Measurements from ENCODE around the gene VARS2. TPM values are rescaled to one million over a fixed set of nuclear protein-coding genes. Genes with fewer than 3 reads are reported as not detected.

VARS2 gene
- total RNA-seq, 1 experiment from 2014 or later, result 60.3 TPM

DNA sequence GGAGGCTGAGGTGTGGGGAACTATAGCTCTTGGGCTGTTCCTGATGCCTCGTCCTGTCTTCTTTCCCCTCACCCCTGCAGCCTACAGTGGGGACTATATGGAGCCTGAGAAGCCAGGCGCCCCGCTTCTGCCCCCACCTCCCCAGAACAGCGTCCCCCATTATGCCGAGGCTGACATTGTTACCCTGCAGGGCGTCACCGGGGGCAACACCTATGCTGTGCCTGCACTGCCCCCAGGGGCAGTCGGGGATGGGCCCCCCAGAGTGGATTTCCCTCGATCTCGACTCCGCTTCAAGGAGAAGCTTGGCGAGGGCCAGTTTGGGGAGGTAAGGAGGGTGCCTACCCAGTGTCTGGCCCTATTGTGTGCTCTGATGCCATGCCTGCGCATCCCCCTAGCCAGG, 17.5 kb upstream of the VARS2 start:
- ChIA-PET CTCF (no interaction called here), POLR2A (ENCODE audit: unreplicated experiment) (no interaction called here)
- no peak overlapping the region for H3K4me3 ChIP-seq
- H3K36me3 ChIP-seq (ENCODE audit: low read depth), result peaks cover 29% of the 10 kb centered on the region
- H3K79me2 ChIP-seq (ENCODE audit: low read depth), result no peaks in the 10 kb centered on the region
- H3K4me1 ChIP-seq (replicated peaks; ENCODE audit: insufficient read depth), result no peaks in the 10 kb centered on the region
- no peaks in the 10 kb centered on the region; the same call in 1 of the 2 replicates for H4K20me1 ChIP-seq (ENCODE audit: insufficient read depth)
- no TSS peak for BruUV-seq (replicated peaks)
- no peaks in the 10 kb centered on the region for H3K9me2 ChIP-seq (ENCODE audit: insufficient read depth)
- H2AFZ ChIP-seq, result no peak overlapping the region
- intact Hi-C loops (cut with micrococcal nuclease; ENCODE audit: unreplicated experiment), result no loop called here
- peaks cover 36% of the 10 kb centered on the region for H3F3A ChIP-seq (ENCODE audit: insufficient read depth, low read depth)
- no peak overlapping the region for H3K4me2 ChIP-seq
- no peak overlapping the region for H3K27ac ChIP-seq
- TF ChIP-seq EZH2 (IDR thresholded peaks at IDR 0.05; ENCODE audit: low read depth), result no peak
- TF ChIP-seq, protein P1, sequence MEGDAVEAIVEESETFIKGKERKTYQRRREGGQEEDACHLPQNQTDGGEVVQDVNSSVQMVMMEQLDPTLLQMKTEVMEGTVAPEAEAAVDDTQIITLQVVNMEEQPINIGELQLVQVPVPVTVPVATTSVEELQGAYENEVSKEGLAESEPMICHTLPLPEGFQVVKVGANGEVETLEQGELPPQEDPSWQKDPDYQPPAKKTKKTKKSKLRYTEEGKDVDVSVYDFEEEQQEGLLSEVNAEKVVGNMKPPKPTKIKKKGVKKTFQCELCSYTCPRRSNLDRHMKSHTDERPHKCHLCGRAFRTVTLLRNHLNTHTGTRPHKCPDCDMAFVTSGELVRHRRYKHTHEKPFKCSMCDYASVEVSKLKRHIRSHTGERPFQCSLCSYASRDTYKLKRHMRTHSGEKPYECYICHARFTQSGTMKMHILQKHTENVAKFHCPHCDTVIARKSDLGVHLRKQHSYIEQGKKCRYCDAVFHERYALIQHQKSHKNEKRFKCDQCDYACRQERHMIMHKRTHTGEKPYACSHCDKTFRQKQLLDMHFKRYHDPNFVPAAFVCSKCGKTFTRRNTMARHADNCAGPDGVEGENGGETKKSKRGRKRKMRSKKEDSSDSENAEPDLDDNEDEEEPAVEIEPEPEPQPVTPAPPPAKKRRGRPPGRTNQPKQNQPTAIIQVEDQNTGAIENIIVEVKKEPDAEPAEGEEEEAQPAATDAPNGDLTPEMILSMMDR (conservative IDR thresholded peaks at IDR 0.05), result no peak
- DNase-seq, result no peak
- H3K27me3 ChIP-seq (ENCODE audit: insufficient read depth, low read depth), result no peaks in the 10 kb centered on the region
- H3K9me3 ChIP-seq (ENCODE audit: insufficient read depth, low read depth), result no peaks in the 10 kb centered on the region

DNA sequence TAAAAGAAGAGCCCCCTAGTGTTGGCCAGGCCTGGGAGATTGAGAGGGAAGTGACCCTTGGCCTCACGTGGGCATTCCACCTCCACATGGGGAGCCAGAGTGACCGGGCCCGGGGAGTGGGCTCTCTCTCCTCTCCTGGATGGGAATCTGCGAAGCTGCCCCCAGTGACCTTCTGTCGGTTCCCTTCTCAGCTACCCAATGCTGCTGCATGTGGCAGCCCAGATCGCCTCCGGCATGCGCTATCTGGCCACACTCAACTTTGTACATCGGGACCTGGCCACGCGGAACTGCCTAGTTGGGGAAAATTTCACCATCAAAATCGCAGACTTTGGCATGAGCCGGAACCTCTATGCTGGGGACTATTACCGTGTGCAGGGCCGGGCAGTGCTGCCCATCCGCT, 16.2 kb upstream of the VARS2 start:
- no peak for DNase-seq
- H2AFZ ChIP-seq, result no peak overlapping the region
- BruUV-seq (replicated peaks), result no TSS peak
- CTCF ChIA-PET, result no interaction called here
- H4K20me1 ChIP-seq (ENCODE audit: insufficient read depth), result no peaks in the 10 kb centered on the region; the same call in 1 of the 2 replicates
- H3K27me3 ChIP-seq (ENCODE audit: insufficient read depth, low read depth), result no peaks in the 10 kb centered on the region
- H3K4me3 ChIP-seq, result no peak overlapping the region
- no peaks in the 10 kb centered on the region for H3K9me2 ChIP-seq (ENCODE audit: insufficient read depth)
- POLR2A ChIA-PET (ENCODE audit: unreplicated experiment), result no interaction called here
- H3K4me2 ChIP-seq, result no peak overlapping the region
- H3K27ac ChIP-seq, result no peak overlapping the region
- H3K36me3 ChIP-seq (ENCODE audit: low read depth), result peaks cover 25% of the 10 kb centered on the region
- no peaks in the 10 kb centered on the region for H3K79me2 ChIP-seq (ENCODE audit: low read depth)
- H3F3A ChIP-seq (ENCODE audit: insufficient read depth, low read depth), result peaks cover 38% of the 10 kb centered on the region
- no peaks in the 10 kb centered on the region for H3K4me1 ChIP-seq (replicated peaks; ENCODE audit: insufficient read depth)
- TF ChIP-seq EZH2 (IDR thresholded peaks at IDR 0.05; ENCODE audit: low read depth), result no peak
- TF ChIP-seq, protein P1 (conservative IDR thresholded peaks at IDR 0.05), result no peak
- no peaks in the 10 kb centered on the region for H3K9me3 ChIP-seq (ENCODE audit: insufficient read depth, low read depth)
- intact Hi-C loops (cut with micrococcal nuclease; ENCODE audit: unreplicated experiment), result no loop called here

DNA sequence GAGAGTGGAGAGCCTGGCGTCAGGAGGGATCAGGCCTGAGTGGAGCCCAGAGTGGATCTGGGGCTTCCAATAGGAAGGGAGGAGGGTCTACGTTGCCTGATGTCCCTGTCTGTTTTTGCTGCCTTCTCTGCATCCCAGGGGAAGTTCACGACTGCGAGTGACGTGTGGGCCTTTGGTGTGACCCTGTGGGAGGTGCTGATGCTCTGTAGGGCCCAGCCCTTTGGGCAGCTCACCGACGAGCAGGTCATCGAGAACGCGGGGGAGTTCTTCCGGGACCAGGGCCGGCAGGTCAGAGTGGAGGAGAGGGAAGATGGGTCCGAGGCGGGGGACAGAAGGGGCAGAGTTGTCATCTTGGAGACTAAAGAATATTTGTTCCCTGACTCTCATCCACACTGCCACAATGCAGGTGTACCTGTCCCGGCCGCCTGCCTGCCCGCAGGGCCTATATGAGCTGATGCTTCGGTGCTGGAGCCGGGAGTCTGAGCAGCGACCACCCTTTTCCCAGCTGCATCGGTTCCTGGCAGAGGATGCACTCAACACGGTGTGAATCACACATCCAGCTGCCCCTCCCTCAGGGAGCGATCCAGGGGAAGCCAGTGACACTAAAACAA, 15.2 kb upstream of the VARS2 start:
- Histone ChIP-seq H3K9me3 (ENCODE audit: insufficient read depth, low read depth) (no peaks in the 10 kb centered on the region), H4K20me1 (ENCODE audit: insufficient read depth) (no peaks in the 10 kb centered on the region; the same call in 1 of the 2 replicates), H3F3A (ENCODE audit: insufficient read depth, low read depth) (peaks cover 43% of the 10 kb centered on the region), H3K4me1 (replicated peaks; ENCODE audit: insufficient read depth) (no peaks in the 10 kb centered on the region), H3K9me2 (ENCODE audit: insufficient read depth) (no peaks in the 10 kb centered on the region), H3K36me3 (ENCODE audit: low read depth) (peaks cover 25% of the 10 kb centered on the region), H3K79me2 (ENCODE audit: low read depth) (no peaks in the 10 kb centered on the region), H3K27ac (no peak overlapping the region), H2AFZ (no peak overlapping the region), H3K27me3 (ENCODE audit: insufficient read depth, low read depth) (no peaks in the 10 kb centered on the region), H3K4me2 (no peak overlapping the region), H3K4me3 (no peak overlapping the region)
- no peak for TF ChIP-seq EZH2 (IDR thresholded peaks at IDR 0.05; ENCODE audit: low read depth)
- TF ChIP-seq, protein P1 (conservative IDR thresholded peaks at IDR 0.05), result no peak
- no peak for DNase-seq
- ChIA-PET POLR2A (ENCODE audit: unreplicated experiment) (interaction anchor here (0.6 kb wide), 1 partner anchor 16 kb away, joined by 4 read pairs; no protein-coding TSS in a partner anchor), CTCF (no interaction called here)
- BruUV-seq (replicated peaks), result no TSS peak
- intact Hi-C loops (cut with micrococcal nuclease; ENCODE audit: unreplicated experiment), result no loop called here

Data from PC-9 (cell line).